Neural progenitor cell (in vitro differentiated cells): ENCODE measurements around the gene CREB5. TPM values are rescaled to one million over a fixed set of nuclear protein-coding genes. Genes with fewer than 3 reads are reported as not detected.

Source experiments
- DNase-seq: peaks from one replicate; pipeline ENCODE4 v3.0.0-alpha.2; 2016; ENCODE audit warnings: low spot score
- H2AFZ ChIP-seq: fragments of 200-600 bp; sonication (generic); replicated peaks from 2 replicates; pipeline ENCODE4 v1.6.1; 2016; ENCODE audit warnings: antibody characterized with exemption
- H3F3A ChIP-seq: fragments of 200-600 bp; sonication (generic); 2 replicates; pipeline ENCODE4 v1.6.1; 2016; ENCODE audit warnings: antibody characterized with exemption, low read depth
- H3K27ac ChIP-seq: fragments of 200-600 bp; sonication (generic); 2 replicates; pipeline ENCODE4 v1.5.1; 2016; ENCODE audit warnings: mild to moderate bottlenecking
- H3K27me3 ChIP-seq: fragments of 200-600 bp; sonication (generic); 2 replicates; pipeline ENCODE4 v1.6.1; 2016; ENCODE audit warnings: mild to moderate bottlenecking, moderate library complexity
- H3K36me3 ChIP-seq: fragments of 200-600 bp; sonication (generic); 2 replicates; pipeline ENCODE4 v1.5.1; 2016
- H3K4me1 ChIP-seq: fragments of 200-600 bp; sonication (generic); 2 replicates; pipeline ENCODE4 v1.6.1; 2016; ENCODE audit warnings: mixed run types
- H3K4me2 ChIP-seq: fragments of 200-600 bp; sonication (generic); 2 replicates; pipeline ENCODE4 v1.6.1; 2016
- H3K4me3 ChIP-seq: fragments of 200-600 bp; sonication (generic); 2 replicates; pipeline ENCODE4 v1.5.1; 2016
- H3K79me2 ChIP-seq: fragments of 200-600 bp; sonication (generic); 2 replicates; pipeline ENCODE4 v1.6.1; 2016; ENCODE audit warnings: low read depth
- H3K9ac ChIP-seq: fragments of 200-600 bp; sonication (generic); 2 replicates; pipeline ENCODE4 v1.6.1; 2016
- H3K9me3 ChIP-seq: fragments of 200-600 bp; sonication (generic); 2 replicates; pipeline ENCODE4 v1.5.1; 2016; ENCODE audit warnings: low read depth
- H4K20me1 ChIP-seq: fragments of 200-600 bp; sonication (generic); 2 replicates; pipeline ENCODE4 v1.6.1; 2016; ENCODE audit warnings: low read depth
- H3K27ac Mint-ChIP-seq: 3 replicates; pipeline ENCODE4 v1.8.0; 2021; ENCODE audit warnings: mixed read lengths
- H3K27me3 Mint-ChIP-seq: 2 replicates; pipeline ENCODE4 v1.8.0; 2022; ENCODE audit warnings: low read depth, mild to moderate bottlenecking, inconsistent platforms, moderate library complexity, mixed read lengths; ENCODE audit not compliant: insufficient read depth
- H3K36me3 Mint-ChIP-seq: 3 replicates; pipeline ENCODE4 v1.8.0; 2021; ENCODE audit warnings: mixed read lengths
- H3K4me1 Mint-ChIP-seq: 3 replicates; pipeline ENCODE4 v1.8.0; 2021; ENCODE audit warnings: mixed read lengths
- H3K4me3 Mint-ChIP-seq: 3 replicates; pipeline ENCODE4 v1.8.0; 2021; ENCODE audit warnings: mild to moderate bottlenecking, moderate library complexity, mixed read lengths
- H3K9me3 Mint-ChIP-seq: 3 replicates; pipeline ENCODE4 v1.8.0; 2020; ENCODE audit warnings: mixed read lengths
- CTCF ChIP-seq: fragments of 200-600 bp; sonication (generic); IDR thresholded peaks from 2 replicates; pipeline ENCODE4 v1.5.1; 2017; ENCODE audit warnings: antibody characterized with exemption, mild to moderate bottlenecking
- EZH2 ChIP-seq: fragments of 200-600 bp; sonication (generic); IDR thresholded peaks from 2 replicates; pipeline ENCODE4 v1.6.1; 2017; ENCODE audit warnings: antibody characterized with exemption, mild to moderate bottlenecking, moderate library complexity
- EZH2phosphoT487 ChIP-seq: fragments of 200-600 bp; sonication (generic); IDR thresholded peaks from 2 replicates; pipeline ENCODE4 v1.6.1; 2017; ENCODE audit warnings: antibody characterized with exemption
- total RNA-seq: library from RNA; depleted of rRNA; stranded (reverse); fragments of >200 nt; gene quantifications from 2 replicates; pipeline ENCODE4 v1.2.3, GENCODE V29; 2015; ENCODE audit warnings: low replicate concordance

The CREB5 gene
- total RNA-seq, 1 donor from 2014 or later = 1.2 TPM

GRCh38 chr7:28787106-28787505, 374.8 kb downstream of the CREB5 start:
- Histone ChIP-seq H3K9ac (no peak overlapping the region), H3K79me2 (no peaks in the 10 kb centered on the region), H3K27me3 (no peaks in the 10 kb centered on the region), H3K4me2 (no peak overlapping the region), H3K36me3 (no peaks in the 10 kb centered on the region), H3K4me1 (no peaks in the 10 kb centered on the region), H3K4me3 (no peak overlapping the region), H3F3A (no peaks in the 10 kb centered on the region), H3K9me3 (no peaks in the 10 kb centered on the region), H3K27ac (no peak overlapping the region), H4K20me1 (no peaks in the 10 kb centered on the region), H2AFZ (no peak overlapping the region)
- DNase-seq = no peak
- H3K27ac Mint-ChIP-seq = no peak overlapping the region
- H3K27me3 Mint-ChIP-seq = no peaks in the 10 kb centered on the region
- H3K4me1 Mint-ChIP-seq = peaks cover 26% of the 10 kb centered on the region
- no peak overlapping the region for H3K4me3 Mint-ChIP-seq
- H3K9me3 Mint-ChIP-seq = no peaks in the 10 kb centered on the region
- no peaks in the 10 kb centered on the region for H3K36me3 Mint-ChIP-seq
- TF ChIP-seq EZH2phosphoT487 (no peak), CTCF (no peak), EZH2 (no peak)

DNA sequence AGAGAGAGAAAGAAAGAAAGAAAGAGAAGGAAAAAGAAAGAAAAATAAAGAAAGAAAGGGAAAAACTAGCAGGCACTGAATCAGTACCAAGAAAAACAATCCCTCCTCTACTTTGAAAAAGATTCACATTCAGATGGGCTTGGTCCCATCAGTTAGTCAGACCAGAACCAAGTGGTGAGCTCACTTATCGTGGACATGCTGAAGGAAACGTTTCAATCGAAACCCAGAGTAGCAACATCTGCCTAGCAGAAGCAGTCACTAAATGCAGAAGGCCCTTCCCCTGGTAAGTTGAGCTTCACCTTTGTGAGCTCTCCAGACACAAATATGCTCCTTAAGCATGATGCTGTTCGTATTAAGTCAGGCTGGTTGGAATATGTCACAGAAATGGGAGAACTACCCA, 378.1 kb downstream of the CREB5 start:
- Histone ChIP-seq H3K27me3 (no peaks in the 10 kb centered on the region), H3K4me1 (no peaks in the 10 kb centered on the region), H4K20me1 (no peaks in the 10 kb centered on the region), H3K9me3 (no peaks in the 10 kb centered on the region), H2AFZ (no peak overlapping the region), H3K9ac (no peak overlapping the region), H3K27ac (no peak overlapping the region), H3K79me2 (no peaks in the 10 kb centered on the region), H3K36me3 (no peaks in the 10 kb centered on the region), H3F3A (no peaks in the 10 kb centered on the region), H3K4me3 (no peak overlapping the region), H3K4me2 (no peak overlapping the region)
- Mint-ChIP-seq H3K4me3 (no peak overlapping the region), H3K9me3 (no peaks in the 10 kb centered on the region), H3K27me3 (no peaks in the 10 kb centered on the region), H3K36me3 (no peaks in the 10 kb centered on the region), H3K4me1 (peaks cover 4% of the 10 kb centered on the region), H3K27ac (no peak overlapping the region)
- no peak for TF ChIP-seq EZH2
- no peak for TF ChIP-seq CTCF
- TF ChIP-seq EZH2phosphoT487 = no peak
- no peak for DNase-seq

DNA sequence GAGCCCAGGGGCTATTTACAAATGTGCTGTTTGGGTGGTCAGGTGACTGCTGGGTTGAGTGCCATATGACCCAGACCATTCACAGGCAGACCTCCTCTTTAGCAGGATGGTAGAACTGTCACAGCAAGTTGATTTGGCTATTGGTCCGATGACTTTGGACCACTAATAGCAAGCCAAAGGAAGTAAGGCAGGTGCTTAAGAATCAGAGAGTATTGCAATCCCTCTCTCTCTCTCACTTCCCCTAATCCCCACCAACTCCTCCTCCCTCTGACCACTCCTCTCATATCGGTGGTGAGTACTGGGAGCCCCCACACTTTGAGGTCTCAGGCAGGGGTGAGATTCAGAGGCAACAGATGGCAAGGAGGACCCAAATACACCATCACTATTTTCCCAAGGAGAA, 380.5 kb downstream of the CREB5 start:
- Histone ChIP-seq H3F3A (no peaks in the 10 kb centered on the region), H3K4me1 (no peaks in the 10 kb centered on the region), H2AFZ (no peak overlapping the region), H3K4me2 (no peak overlapping the region), H3K27ac (no peak overlapping the region), H4K20me1 (no peaks in the 10 kb centered on the region), H3K79me2 (no peaks in the 10 kb centered on the region), H3K36me3 (no peaks in the 10 kb centered on the region), H3K9ac (no peak overlapping the region), H3K27me3 (no peaks in the 10 kb centered on the region), H3K4me3 (no peak overlapping the region), H3K9me3 (no peaks in the 10 kb centered on the region)
- Mint-ChIP-seq H3K27ac (no peak overlapping the region), H3K9me3 (no peaks in the 10 kb centered on the region), H3K4me1 (peaks cover 4% of the 10 kb centered on the region), H3K27me3 (no peaks in the 10 kb centered on the region), H3K36me3 (no peaks in the 10 kb centered on the region), H3K4me3 (no peak overlapping the region)
- TF ChIP-seq EZH2phosphoT487 (no peak), EZH2 (no peak), CTCF (no peak)
- no peak for DNase-seq
